Measurements from ENCODE around the gene NEDD8. TPM values are rescaled to one million over a fixed set of nuclear protein-coding genes. Genes with fewer than 3 reads are reported as not detected.
"Not testable (repeated sequence)": the region's sequence is repeated elsewhere in the genome, so short reads cannot be mapped to it uniquely, and the experiment has no call there.

NEDD8 gene
- total and polyA plus RNA-seq, 4 donors: 32.3 to 136 (median 78.1) TPM

GRCh38 chr14:24219080-24219479 lies 13.1 kb downstream of the NEDD8 start:
- 94% methylated on average over 4 of the region's 4 CpGs for WGBS
- H3K9ac ChIP-seq (ENCODE audit: low read depth in 1 of 2, low read length in 2 of 2): no peak overlapping the region
- H3K36me3 ChIP-seq (ENCODE audit: control insufficient read depth in 4 of 4, insufficient read depth in 3 of 4, low read depth in 1 of 4, low read length in 3 of 4): peaks cover 0 to 5% (median under 1%) of the 10 kb centered on the region in 4 donors
- H3K27me3 ChIP-seq (ENCODE audit: control insufficient read depth in 4 of 4, insufficient read depth in 4 of 4, low read length in 3 of 4): no peaks in the 10 kb centered on the region
- H3K9me3 ChIP-seq (ENCODE audit: control insufficient read depth in 4 of 4, low read length in 3 of 4): no peaks in the 10 kb centered on the region
- peaks cover 0 to 14% (median 6%) of the 10 kb centered on the region in 4 donors for H3K4me1 ChIP-seq (ENCODE audit: control insufficient read depth in 4 of 4, insufficient read depth in 4 of 4, low read length in 3 of 4)
- no peak overlapping the region for H3K27ac ChIP-seq (ENCODE audit: low read depth in 1 of 2, low read length in 2 of 2)
- no peak for DNase-seq (ENCODE audit: low spot score)
- no peak overlapping the region for H3K4me3 ChIP-seq (ENCODE audit: low read depth in 1 of 3, low read length in 3 of 3)
- TF ChIP-seq FOXA2 (IDR thresholded peaks at IDR 0.05): no peak
- TF ChIP-seq TAF1 (conservative IDR thresholded peaks at IDR 0.05): no peak
- TF ChIP-seq MAX (IDR thresholded peaks at IDR 0.05): no peak
- TF ChIP-seq RXRA (IDR thresholded peaks at IDR 0.05): no peak
- no peak for TF ChIP-seq FOXA1 (IDR thresholded peaks at IDR 0.05)
- TF ChIP-seq, protein P1, sequence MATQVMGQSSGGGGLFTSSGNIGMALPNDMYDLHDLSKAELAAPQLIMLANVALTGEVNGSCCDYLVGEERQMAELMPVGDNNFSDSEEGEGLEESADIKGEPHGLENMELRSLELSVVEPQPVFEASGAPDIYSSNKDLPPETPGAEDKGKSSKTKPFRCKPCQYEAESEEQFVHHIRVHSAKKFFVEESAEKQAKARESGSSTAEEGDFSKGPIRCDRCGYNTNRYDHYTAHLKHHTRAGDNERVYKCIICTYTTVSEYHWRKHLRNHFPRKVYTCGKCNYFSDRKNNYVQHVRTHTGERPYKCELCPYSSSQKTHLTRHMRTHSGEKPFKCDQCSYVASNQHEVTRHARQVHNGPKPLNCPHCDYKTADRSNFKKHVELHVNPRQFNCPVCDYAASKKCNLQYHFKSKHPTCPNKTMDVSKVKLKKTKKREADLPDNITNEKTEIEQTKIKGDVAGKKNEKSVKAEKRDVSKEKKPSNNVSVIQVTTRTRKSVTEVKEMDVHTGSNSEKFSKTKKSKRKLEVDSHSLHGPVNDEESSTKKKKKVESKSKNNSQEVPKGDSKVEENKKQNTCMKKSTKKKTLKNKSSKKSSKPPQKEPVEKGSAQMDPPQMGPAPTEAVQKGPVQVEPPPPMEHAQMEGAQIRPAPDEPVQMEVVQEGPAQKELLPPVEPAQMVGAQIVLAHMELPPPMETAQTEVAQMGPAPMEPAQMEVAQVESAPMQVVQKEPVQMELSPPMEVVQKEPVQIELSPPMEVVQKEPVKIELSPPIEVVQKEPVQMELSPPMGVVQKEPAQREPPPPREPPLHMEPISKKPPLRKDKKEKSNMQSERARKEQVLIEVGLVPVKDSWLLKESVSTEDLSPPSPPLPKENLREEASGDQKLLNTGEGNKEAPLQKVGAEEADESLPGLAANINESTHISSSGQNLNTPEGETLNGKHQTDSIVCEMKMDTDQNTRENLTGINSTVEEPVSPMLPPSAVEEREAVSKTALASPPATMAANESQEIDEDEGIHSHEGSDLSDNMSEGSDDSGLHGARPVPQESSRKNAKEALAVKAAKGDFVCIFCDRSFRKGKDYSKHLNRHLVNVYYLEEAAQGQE (IDR thresholded peaks at IDR 0.05): no peak
- TF ChIP-seq GABPA (IDR thresholded peaks at IDR 0.05 in 1 of 2, conservative IDR thresholded peaks at IDR 0.05 in 1 of 2): no peak
- no peak for TF ChIP-seq CTCF (IDR thresholded peaks at IDR 0.05; ENCODE audit: low read depth, low read length, missing input control)
- TF ChIP-seq HNF4A (conservative IDR thresholded peaks at IDR 0.05): no peak
- no peak for TF ChIP-seq SP1 (IDR thresholded peaks at IDR 0.05)
- no peak for TF ChIP-seq JUND (IDR thresholded peaks at IDR 0.05)

GRCh38 chr14:24216876-24217275 lies 15.3 kb downstream of the NEDD8 start:
- H3K27me3 ChIP-seq (ENCODE audit: control insufficient read depth in 4 of 4, insufficient read depth in 4 of 4, low read length in 3 of 4); H3K36me3 ChIP-seq (ENCODE audit: control insufficient read depth in 4 of 4, insufficient read depth in 3 of 4, low read depth in 1 of 4, low read length in 3 of 4); H3K4me3 ChIP-seq (ENCODE audit: low read depth in 1 of 3, low read length in 3 of 3); H3K9me3 ChIP-seq (ENCODE audit: control insufficient read depth in 4 of 4, low read length in 3 of 4); DNase-seq (ENCODE audit: low spot score); H3K9ac ChIP-seq (ENCODE audit: low read depth in 1 of 2, low read length in 2 of 2); H3K27ac ChIP-seq (ENCODE audit: low read depth in 1 of 2, low read length in 2 of 2): not testable (repeated sequence)
- 93% methylated on average over 1 of the region's 1 CpG for WGBS
- H3K4me1 ChIP-seq (ENCODE audit: control insufficient read depth in 4 of 4, insufficient read depth in 4 of 4, low read length in 3 of 4): peaks cover 0 to 23% (median 8%) of the 10 kb centered on the region in 4 donors

GRCh38 chr14:24216345-24216699 lies 15.8 kb downstream of the NEDD8 start:
- no peak overlapping the region for H3K27ac ChIP-seq (ENCODE audit: low read depth in 1 of 2, low read length in 2 of 2)
- no peak overlapping the region for H3K4me3 ChIP-seq (ENCODE audit: low read depth in 1 of 3, low read length in 3 of 3)
- H3K9ac ChIP-seq (ENCODE audit: low read depth in 1 of 2, low read length in 2 of 2): no peak overlapping the region
- peaks cover 0 to 23% (median 8%) of the 10 kb centered on the region in 4 donors for H3K4me1 ChIP-seq (ENCODE audit: control insufficient read depth in 4 of 4, insufficient read depth in 4 of 4, low read length in 3 of 4)
- H3K27me3 ChIP-seq (ENCODE audit: control insufficient read depth in 4 of 4, insufficient read depth in 4 of 4, low read length in 3 of 4): no peaks in the 10 kb centered on the region
- WGBS: 92% methylated on average over 2 of the region's 2 CpGs
- peaks cover 0 to 7% (median under 1%) of the 10 kb centered on the region in 4 donors for H3K36me3 ChIP-seq (ENCODE audit: control insufficient read depth in 4 of 4, insufficient read depth in 3 of 4, low read depth in 1 of 4, low read length in 3 of 4)
- no peak for DNase-seq (ENCODE audit: low spot score)
- no peaks in the 10 kb centered on the region for H3K9me3 ChIP-seq (ENCODE audit: control insufficient read depth in 4 of 4, low read length in 3 of 4)
- TF ChIP-seq HNF4G (IDR thresholded peaks at IDR 0.05) (no peak), ATF3 (IDR thresholded peaks at IDR 0.05) (no peak)
